ENCODE measurements around the gene SCAMP2. TPM values are rescaled to one million over a fixed set of nuclear protein-coding genes. Genes with fewer than 3 reads are reported as not detected.
A peak's percentile ranks its signal among the peaks of the same experiment; 100 is the strongest.

Gene SCAMP2
- total RNA-seq, 1 experiment from 2014 or later = 94.4 TPM

DNA sequence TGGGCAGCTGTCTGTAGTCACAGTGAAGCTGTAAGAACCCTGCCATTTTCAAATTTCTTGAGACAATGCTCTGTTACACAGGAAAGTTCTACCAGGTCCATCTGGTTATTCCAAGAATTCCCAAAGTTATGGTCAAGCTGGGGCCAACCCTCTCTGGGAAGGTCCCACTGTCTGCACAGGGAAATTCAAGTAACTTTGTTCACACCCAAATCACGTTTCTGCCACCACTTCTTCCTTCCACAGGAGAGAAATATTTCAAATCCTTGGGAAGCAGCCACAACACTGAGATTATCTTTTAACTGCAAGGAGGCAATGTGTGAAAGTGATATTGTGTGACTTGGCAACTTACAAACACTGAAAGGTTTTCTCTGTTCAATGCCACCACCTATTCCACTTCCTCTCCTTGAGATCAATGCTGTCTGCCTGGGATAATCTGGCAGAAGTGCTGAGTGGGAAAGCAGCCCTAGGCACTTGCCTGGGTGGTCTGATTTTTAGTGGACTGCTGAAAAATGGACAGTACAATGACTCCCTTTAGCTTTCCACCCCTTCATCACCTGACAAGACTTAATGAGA is 5.6 kb downstream of the SCAMP2 start:
- DNase-seq (ENCODE audit: low spot score) = no peak
- H3K4me3 ChIP-seq (ENCODE audit: low read depth, low read length, poor library complexity, severe bottlenecking) = no peak overlapping the region
- POLR2A ChIA-PET (ENCODE audit: low non-redundant PET) = interaction anchor here (0.6 kb wide), 1 partner anchor 99 kb away, joined by 5 read pairs; no protein-coding TSS in a partner anchor
- BruUV-seq (replicated peaks) = no TSS peak
- peaks cover 14% of the 10 kb centered on the region for H3K36me3 ChIP-seq (ENCODE audit: insufficient read depth, low read length, poor library complexity, severe bottlenecking)
- H3K27me3 ChIP-seq (replicated peaks; ENCODE audit: insufficient read depth, low read depth, low read length, poor library complexity) = no peaks in the 10 kb centered on the region
- intact Hi-C loops (cut with micrococcal nuclease; ENCODE audit: unreplicated experiment) = no loop called here
- H3K9me3 ChIP-seq (ENCODE audit: low read depth, low read length, poor library complexity, severe bottlenecking) = peaks cover 9% of the 10 kb centered on the region
- H3K27ac ChIP-seq (ENCODE audit: low read depth, low read length, poor library complexity, severe bottlenecking) = peak overlapping the region; percentile 66
- H3K4me1 ChIP-seq (ENCODE audit: insufficient read depth, low read length, poor library complexity, severe bottlenecking) = peaks cover 32% of the 10 kb centered on the region
- TF ChIP-seq, protein P1, sequence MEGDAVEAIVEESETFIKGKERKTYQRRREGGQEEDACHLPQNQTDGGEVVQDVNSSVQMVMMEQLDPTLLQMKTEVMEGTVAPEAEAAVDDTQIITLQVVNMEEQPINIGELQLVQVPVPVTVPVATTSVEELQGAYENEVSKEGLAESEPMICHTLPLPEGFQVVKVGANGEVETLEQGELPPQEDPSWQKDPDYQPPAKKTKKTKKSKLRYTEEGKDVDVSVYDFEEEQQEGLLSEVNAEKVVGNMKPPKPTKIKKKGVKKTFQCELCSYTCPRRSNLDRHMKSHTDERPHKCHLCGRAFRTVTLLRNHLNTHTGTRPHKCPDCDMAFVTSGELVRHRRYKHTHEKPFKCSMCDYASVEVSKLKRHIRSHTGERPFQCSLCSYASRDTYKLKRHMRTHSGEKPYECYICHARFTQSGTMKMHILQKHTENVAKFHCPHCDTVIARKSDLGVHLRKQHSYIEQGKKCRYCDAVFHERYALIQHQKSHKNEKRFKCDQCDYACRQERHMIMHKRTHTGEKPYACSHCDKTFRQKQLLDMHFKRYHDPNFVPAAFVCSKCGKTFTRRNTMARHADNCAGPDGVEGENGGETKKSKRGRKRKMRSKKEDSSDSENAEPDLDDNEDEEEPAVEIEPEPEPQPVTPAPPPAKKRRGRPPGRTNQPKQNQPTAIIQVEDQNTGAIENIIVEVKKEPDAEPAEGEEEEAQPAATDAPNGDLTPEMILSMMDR (conservative IDR thresholded peaks at IDR 0.05; ENCODE audit: low read depth, low read length) = no peak
- TF ChIP-seq EZH2 (IDR thresholded peaks at IDR 0.05; ENCODE audit: borderline replicate concordance, low read depth, low read length, poor library complexity, severe bottlenecking) = no peak
- CTCF ChIA-PET = no interaction called here

DNA sequence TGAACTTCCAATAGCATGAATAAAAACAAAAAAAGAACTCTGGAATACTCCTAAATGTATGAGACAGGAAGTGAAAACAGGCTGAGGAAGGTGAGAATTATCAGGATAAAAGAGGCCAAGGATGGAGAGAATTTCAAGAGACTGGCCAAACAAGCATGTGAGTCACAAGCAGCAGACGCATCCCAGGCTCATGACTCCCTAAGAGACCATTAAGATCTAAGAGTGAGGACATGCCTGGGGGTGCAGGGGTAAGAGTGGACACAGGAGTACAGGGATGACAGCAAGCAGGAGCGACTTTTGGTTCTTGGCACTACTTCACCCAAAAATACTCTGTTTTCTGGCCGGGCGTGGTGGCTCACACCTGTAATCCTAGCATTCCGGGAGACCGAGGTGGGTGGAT is 7.1 kb downstream of the SCAMP2 start:
- POLR2A ChIA-PET (ENCODE audit: low non-redundant PET) = no interaction called here
- Histone ChIP-seq H3K36me3 (ENCODE audit: insufficient read depth, low read length, poor library complexity, severe bottlenecking) (peaks cover 14% of the 10 kb centered on the region), H3K27ac (ENCODE audit: low read depth, low read length, poor library complexity, severe bottlenecking) (peak overlapping the region; percentile 66), H3K27me3 (replicated peaks; ENCODE audit: insufficient read depth, low read depth, low read length, poor library complexity) (no peaks in the 10 kb centered on the region), H3K4me1 (ENCODE audit: insufficient read depth, low read length, poor library complexity, severe bottlenecking) (peaks cover 27% of the 10 kb centered on the region), H3K9me3 (ENCODE audit: low read depth, low read length, poor library complexity, severe bottlenecking) (peaks cover 9% of the 10 kb centered on the region), H3K4me3 (ENCODE audit: low read depth, low read length, poor library complexity, severe bottlenecking) (no peak overlapping the region)
- intact Hi-C loops (cut with micrococcal nuclease; ENCODE audit: unreplicated experiment) = no loop called here
- DNase-seq (ENCODE audit: low spot score) = peak; percentile 77
- CTCF ChIA-PET = interaction anchor here (0.6 kb wide), 1 partner anchor 36 kb away, joined by 6 read pairs; no protein-coding TSS in a partner anchor
- TF ChIP-seq, protein P1 (conservative IDR thresholded peaks at IDR 0.05; ENCODE audit: low read depth, low read length) = no peak
- no peak for TF ChIP-seq EZH2 (IDR thresholded peaks at IDR 0.05; ENCODE audit: borderline replicate concordance, low read depth, low read length, poor library complexity, severe bottlenecking)
- no TSS peak for BruUV-seq (replicated peaks)

DNA sequence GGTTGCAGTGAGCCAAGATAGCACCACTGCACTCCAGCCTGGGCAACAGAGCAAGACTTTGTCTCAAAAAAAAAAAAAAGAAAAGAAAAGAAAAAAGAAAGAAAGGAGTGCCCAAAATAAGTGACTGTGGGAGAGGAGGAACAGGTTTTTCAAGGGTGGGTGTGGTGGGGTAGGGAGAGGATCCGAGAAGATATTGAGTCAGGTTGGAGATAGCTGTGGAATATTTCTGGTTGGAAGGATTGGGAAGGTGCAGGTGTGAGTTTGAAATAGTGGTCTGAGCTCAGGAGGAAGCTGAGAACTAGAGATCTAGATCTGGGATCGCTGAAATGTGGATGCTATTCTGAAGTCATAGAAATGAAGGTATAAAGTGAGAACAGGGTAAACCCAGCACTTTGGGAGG is 7.8 kb downstream of the SCAMP2 start:
- peaks cover 19% of the 10 kb centered on the region for H3K4me1 ChIP-seq (ENCODE audit: insufficient read depth, low read length, poor library complexity, severe bottlenecking)
- H3K4me3 ChIP-seq (ENCODE audit: low read depth, low read length, poor library complexity, severe bottlenecking) = no peak overlapping the region
- peaks cover 9% of the 10 kb centered on the region for H3K9me3 ChIP-seq (ENCODE audit: low read depth, low read length, poor library complexity, severe bottlenecking)
- no TSS peak for BruUV-seq (replicated peaks)
- TF ChIP-seq, protein P1 (conservative IDR thresholded peaks at IDR 0.05; ENCODE audit: low read depth, low read length) = no peak
- TF ChIP-seq EZH2 (IDR thresholded peaks at IDR 0.05; ENCODE audit: borderline replicate concordance, low read depth, low read length, poor library complexity, severe bottlenecking) = no peak
- intact Hi-C loops (cut with micrococcal nuclease; ENCODE audit: unreplicated experiment) = no loop called here
- peak overlapping the region; percentile 44 for H3K27ac ChIP-seq (ENCODE audit: low read depth, low read length, poor library complexity, severe bottlenecking)
- H3K27me3 ChIP-seq (replicated peaks; ENCODE audit: insufficient read depth, low read depth, low read length, poor library complexity) = no peaks in the 10 kb centered on the region
- POLR2A ChIA-PET (ENCODE audit: low non-redundant PET) = no interaction called here
- H3K36me3 ChIP-seq (ENCODE audit: insufficient read depth, low read length, poor library complexity, severe bottlenecking) = peaks cover 14% of the 10 kb centered on the region
- CTCF ChIA-PET = interaction anchor here (0.6 kb wide), 1 partner anchor 37 kb away, joined by 6 read pairs; no protein-coding TSS in a partner anchor
- DNase-seq (ENCODE audit: low spot score) = no peak
